HuH-7 (cell line): Measurements from ENCODE around the gene ANO3.
"Not testable (repeated sequence)": the region's sequence is repeated elsewhere in the genome, so short reads cannot be mapped to it uniquely, and the experiment has no call there.

Experiments
- DNase-seq: peaks from one replicate; pipeline ENCODE4 v3.0.0; 2011; ENCODE audit warnings: low spot score

The ANO3 gene

DNA sequence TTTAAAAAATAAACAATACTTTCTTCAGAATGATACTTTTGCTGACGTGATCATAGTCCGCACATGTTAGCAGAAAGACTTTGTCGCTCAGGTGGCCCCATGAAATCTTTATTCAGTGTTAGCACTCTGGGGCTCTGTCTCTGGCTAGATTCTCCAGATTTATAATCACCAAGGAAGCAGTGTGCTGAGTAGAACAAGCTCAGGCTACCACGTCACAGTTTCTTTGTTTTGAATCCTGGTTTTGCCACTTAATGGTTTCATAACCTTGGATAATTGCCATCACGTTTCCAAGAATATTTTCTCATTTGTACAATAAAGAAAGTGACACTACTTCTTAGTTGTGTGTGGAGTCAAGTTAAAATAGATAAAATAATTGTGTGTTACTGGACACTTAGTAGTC is 244.0 kb downstream of the ANO3 start:
- no peak for DNase-seq

GRCh38 chr11:26578998-26579661 is 247.2 kb downstream of the ANO3 start:
- DNase-seq, result no peak

DNA sequence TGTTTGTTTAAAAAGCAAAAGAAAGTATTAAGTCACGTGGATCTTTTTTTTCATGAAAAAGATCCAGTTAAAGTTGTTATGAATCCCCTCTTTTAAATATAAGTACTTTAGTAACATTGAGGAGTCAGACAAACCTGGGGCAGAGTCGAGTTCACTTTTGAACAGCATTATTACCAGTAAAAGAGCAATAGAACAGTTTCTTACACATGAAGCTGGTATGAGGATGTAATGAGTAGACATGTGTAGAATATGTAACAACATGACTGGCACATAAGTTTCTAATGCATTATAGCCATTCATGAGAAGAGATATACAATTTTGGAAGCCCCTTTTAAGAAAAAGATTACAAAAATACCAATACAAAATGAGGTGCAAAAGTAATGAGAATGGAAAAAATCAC is 247.8 kb downstream of the ANO3 start:
- no peak for DNase-seq

DNA sequence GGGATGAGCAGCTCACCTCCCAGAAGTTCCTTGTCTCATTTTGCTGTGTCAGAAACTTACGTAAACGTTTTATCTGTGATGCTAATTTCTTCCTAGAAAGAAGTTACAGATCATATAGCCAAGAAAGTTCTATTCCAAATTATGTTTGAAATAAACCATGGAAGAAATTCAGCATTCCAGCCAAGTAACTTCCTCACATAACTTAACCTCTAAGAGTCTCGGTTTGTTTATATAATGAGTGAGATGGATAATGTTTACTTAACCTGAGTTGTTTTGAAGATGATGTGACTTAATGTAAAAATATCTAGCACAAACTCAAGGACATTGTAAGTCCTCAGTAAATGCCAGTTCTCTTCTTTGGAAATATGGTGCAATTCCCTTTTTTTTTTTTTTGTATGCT is 249.0 kb downstream of the ANO3 start:
- no peak for DNase-seq

DNA sequence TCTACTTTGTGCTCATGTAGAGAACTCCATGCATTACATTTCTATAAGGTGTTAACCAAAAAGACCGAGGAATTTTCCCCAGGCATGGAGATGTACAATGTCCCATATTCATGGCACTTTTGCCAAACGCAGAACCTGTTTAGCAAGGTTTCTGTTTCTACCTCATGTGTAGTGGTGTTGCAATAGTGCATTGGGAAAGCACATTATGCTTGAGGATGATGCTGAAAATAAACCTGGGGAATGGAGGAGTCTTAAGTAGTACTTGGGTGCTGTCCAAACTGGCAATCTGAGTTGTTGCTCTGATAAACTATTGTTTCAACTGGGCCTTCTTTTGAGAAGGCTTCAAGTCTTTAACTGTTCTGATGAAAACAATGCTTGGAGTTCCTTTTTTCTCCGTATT is 251.6 kb downstream of the ANO3 start:
- no peak for DNase-seq

GRCh38 chr11:26584818-26585217 is 252.9 kb downstream of the ANO3 start:
- DNase-seq, result no peak

GRCh38 chr11:26587073-26587472 is 255.1 kb downstream of the ANO3 start:
- DNase-seq, result no peak

DNA sequence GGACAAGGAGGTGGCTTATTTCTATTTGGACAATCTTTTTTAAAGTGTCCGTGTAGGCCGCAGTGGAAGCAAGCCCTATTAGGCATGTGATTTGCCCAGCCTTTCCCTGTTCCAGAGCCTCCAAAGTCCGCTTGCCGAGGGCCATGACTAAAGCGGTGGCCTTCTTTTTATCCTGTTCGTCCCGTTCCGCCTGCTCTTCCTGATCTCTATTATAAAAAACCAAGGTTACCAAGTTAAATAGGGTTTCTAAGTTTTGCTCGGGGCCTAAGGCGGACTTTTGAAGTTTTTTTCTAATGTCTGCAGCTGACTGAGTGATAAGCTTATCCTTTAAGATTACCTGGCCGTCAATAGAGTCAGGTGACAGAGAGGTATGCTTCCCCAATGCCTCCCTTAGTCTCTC is 261.8 kb downstream of the ANO3 start:
- no peak for DNase-seq

DNA sequence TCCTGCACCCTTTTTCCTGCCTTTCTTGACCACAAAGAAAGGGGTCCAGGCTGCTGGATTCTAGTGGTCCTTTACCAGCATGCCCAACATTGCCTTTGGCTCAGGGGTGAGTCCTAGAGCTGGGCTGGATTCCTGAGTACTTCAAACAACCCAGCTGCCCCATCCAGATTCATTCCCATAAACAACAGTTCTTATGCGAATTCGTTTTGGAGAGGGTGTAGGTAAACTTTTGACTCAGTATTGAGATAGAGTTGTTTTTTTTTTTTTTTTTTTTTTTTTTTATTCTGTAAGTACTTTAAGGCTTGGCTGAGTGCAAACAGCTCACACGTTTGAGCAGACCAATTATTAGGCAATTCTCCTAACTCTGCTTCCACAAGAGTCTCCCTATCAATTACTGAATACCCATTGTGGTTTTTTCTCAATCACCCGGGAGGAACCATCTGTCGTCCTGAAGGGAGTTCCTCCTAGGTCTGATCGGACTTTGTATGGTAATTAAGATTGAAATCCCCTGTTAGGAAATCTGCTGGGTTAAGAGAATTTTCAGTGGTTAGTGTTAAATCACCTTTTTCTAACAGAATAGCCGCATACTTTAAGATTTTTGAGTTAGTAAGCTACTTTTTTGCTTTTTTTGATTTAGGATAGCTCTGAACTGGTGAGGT is 263.4 kb downstream of the ANO3 start:
- DNase-seq, result not testable (repeated sequence)

GRCh38 chr11:26597049-26597689 is 265.2 kb downstream of the ANO3 start:
- not testable (repeated sequence) for DNase-seq

DNA sequence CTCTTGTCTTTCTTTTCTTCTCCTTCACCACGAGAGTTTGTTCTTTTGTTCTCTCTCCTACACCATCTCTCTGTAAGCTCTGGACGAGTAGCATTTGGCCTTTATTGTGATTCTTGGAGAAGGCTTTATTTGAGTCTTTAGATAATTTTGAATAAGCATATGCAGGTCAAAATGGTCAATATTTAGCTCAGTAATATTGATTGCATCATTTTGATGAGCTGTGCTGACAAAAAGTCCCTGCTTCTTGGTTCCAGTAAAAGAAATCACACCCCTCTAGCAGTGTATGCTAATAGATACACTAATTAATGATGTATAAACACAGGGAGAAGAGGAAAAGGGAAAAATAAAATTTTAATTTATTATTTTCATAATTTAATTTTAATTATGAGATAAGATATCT is 266.0 kb downstream of the ANO3 start:
- DNase-seq, result no peak

DNA sequence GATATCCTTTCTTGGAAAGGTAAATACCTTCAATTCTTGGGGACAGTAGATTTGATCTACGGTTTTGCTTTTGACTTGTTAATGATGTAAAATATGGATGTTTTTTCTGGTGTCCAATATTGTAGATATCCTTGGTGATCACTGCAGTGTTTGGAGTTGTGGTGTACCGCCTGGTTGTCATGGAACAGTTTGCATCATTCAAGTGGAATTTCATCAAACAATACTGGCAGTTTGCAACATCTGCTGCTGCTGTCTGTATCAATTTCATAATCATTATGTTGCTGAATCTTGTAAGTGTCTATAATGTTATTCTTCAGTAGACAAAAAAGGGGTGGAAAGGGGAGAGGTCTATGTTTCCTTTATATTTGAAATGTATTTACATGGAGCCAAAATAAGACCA is 267.5 kb downstream of the ANO3 start:
- no peak for DNase-seq

DNA sequence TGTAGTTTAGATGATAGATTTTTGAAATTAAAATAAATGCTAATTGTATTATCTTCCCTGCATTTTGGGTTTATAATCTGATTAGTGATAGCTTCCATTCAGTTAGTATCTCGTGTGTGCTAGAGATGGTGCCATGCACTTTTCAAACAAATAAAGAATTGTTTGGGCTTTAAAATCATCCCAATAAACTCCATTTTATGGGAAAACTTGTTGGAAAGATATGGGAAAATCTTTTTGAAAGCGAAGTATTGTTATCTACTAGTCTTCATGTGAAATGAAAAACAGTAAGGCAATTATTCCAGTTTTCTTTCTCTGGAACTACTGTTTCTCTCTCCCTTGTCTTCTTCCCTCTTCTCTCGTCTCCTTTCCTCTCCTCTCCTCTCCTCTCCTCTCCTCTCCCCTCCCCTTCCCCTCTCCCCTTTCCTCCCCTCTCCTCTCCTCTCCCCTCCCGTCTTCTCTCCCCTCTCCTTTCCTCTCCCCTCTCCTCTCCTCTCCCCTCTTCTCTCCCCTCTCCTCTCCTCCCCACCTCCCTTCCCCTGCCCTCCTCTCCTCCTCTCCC is 268.0 kb downstream of the ANO3 start:
- no peak for DNase-seq

GRCh38 chr11:26607725-26608506 is 276.0 kb downstream of the ANO3 start:
- DNase-seq, result no peak

GRCh38 chr11:26608507-26609146 is 276.7 kb downstream of the ANO3 start:
- DNase-seq, result no peak

DNA sequence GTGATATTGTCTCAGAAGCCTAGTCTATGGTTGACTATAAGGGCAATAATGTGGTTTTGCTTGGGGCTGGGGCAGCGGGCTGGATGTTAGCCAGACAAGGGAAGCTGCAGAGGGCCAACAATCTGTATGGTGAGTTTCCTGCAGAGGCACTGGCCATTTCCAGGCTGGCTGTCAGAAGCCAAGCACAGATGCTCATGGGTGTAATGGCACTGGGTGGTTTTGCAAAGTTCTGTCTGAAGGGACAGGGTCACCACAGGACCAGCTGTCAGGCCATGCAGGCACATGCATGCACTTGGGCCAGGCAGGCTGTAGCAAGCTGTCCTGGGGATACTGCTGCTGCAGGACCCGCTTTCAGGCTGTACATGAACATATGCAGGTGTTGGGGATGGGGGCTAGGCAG is 281.8 kb downstream of the ANO3 start:
- no peak for DNase-seq

- no peak for DNase-seq
Observed at GRCh38 chr11:26618441-26618840, 286.5 kb downstream of the ANO3 start.

DNA sequence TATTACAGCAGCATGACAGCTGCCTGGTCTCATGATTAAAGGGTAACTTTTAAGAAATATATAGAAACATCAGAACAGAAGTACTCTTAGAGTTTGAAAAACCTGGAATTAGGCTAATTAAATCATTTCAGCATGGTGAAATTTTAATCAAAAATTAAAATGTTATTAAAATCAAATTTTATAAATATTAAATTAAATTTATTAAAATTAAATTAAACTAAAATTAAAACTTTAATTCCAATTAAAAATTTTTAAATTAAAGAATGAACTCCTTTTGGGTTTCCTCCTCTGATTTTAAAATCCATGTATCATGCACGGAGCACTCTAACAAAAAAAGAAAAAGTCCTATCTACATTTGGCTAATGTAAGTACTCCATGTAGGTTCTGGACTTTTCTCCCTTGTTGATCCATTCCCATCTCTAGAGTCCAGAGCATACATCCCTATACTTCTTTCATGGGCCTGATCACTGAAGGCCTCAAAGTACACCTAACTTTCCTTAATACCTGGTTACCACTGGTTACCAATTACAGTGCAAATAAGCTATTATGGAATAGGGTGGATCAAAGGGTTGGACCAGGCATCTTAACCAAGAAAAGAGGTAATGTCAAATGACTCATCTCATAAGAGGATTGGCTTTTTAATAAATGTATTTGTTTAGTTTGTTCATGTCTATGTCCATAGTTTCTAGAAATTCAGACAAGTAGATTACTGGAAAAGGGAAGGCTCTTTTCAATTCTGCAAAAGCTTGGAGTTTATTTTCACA is 288.5 kb downstream of the ANO3 start:
- DNase-seq, result no peak

- DNase-seq, result no peak
Observed at GRCh38 chr11:26621132-26621531, 289.2 kb downstream of the ANO3 start.

DNA sequence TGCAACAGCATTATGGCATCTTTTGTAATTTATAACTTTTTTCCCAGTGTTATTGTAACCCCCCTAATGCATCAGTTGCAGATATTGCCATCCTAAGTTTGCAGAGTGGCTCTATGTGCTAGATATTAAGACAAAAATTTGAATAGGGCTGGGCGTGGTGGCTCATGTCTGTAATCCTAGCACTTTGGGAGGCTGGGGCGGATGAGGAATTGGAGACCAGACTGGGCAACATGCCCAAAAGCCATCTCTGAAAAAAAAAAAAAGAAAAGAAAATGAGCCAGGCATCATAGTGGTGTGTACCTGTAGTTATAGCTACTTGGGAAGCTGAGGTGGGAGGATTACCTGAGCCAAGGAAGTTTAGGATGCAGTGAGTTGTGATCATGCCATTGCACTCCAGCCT is 290.3 kb downstream of the ANO3 start:
- DNase-seq, result no peak

DNA sequence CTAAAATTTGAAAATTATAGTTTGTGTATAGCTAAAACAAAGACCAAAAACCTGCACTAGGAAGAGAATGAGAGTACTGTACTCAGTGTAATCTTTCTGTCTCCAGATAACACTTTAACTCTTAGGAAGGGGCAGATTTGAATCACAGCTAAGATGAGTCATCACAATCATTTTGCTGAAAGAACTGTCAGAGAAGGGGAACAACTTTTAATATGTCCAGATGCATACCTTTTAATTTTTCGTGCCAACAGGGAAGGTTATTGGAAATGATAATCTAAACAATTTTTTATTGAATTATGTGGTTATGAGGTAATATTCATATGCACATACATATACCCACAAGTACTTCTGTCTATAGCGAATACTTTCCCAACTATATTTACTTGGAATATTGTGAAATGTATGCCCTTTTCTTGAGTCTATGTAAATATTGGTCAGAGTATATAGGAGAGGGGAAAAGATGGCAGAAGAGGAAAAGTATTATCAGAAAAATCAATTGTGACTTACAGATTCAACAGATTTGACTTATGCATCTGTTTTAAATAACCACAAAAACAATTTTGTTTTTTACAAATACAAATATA is 291.2 kb downstream of the ANO3 start:
- no peak for DNase-seq
